Psoas muscle (tissue), 8 donors: ENCODE results near the gene DEPDC1B. TPM values are rescaled to one million over a fixed set of nuclear protein-coding genes. Genes with fewer than 3 reads are reported as not detected.

Experiments used
- ATAC-seq, 4 donors: fragments of 200-7000 bp; cut with Tn5 transposase; one replicate each; pipeline ENCODE4 v1.9.1; 2020; ENCODE audit warnings: moderate library complexity in 3 of 4, mild to moderate bottlenecking in 2 of 4
- DNase-seq, 2 donors: peaks; one replicate each; pipeline ENCODE4 v3.0.0-alpha.2; 2020
- H3K27ac ChIP-seq: fragments of 200-600 bp; one replicate; pipeline ENCODE4 v1.8.0; 2022
- H3K27me3 ChIP-seq, 3 donors: fragments of 200-600 bp in 1 of 3; one replicate each; pipeline versions ENCODE4 v1.6.1 to v1.8.0; 2013 to 2022; ENCODE audit warnings: low read length in 2 of 3, mild to moderate bottlenecking in 2 of 3, moderate library complexity in 1 of 3; ENCODE audit not compliant: insufficient read depth in 3 of 3
- H3K36me3 ChIP-seq, 2 donors: fragments of 200-600 bp in 1 of 2; one replicate each; pipeline versions ENCODE4 v1.6.1 to v1.8.0; 2013 to 2022; ENCODE audit warnings: low read depth in 1 of 2, mild to moderate bottlenecking in 1 of 2, moderate library complexity in 1 of 2; ENCODE audit not compliant: insufficient read depth in 1 of 2
- H3K4me1 ChIP-seq: fragments of 200-600 bp; one replicate; pipeline ENCODE4 v1.8.0; 2022
- H3K4me3 ChIP-seq: fragments of 200-600 bp; one replicate; pipeline ENCODE4 v1.8.0; 2022; ENCODE audit warnings: mild to moderate bottlenecking
- H3K9me3 ChIP-seq: fragments of 200-600 bp; one replicate; pipeline ENCODE4 v1.8.0; 2022
- WGBS, 3 donors: extraction: QIAGEN DNeasy Blood & Tissue Kit; methylation state at CpG; one replicate each; pipeline versions ENCODE4 v1.1.6 to v1.1.7; 2013; 5-methylcytosine and 5-hydroxymethylcytosine counted together
- intact Hi-C, 2 donors: fragments of 100-400 bp; cut with DNase I; formaldehyde crosslinking; loops; one replicate each; pipeline versions ENCODE4 v1.11.0 to v1.14.2; 2022
- polyA plus RNA-seq, 3 donors: library from polyadenylated mRNA; stranded (reverse); fragments of 200-250 nt; gene quantifications; one replicate each; pipeline ENCODE4 v1.2.3, GENCODE V29; 2013
- total RNA-seq, 4 donors: library from RNA; stranded (reverse); fragmentation: NEBNext Ultra II Directional in 2 of 4; extraction: Animal tissue kit (Norgen Biotek cat#: 25700) in 2 of 4; gene quantifications; one replicate each; pipeline versions ENCODE4 v1.2.1 to v1.2.4, GENCODE V29; 2021 to 2023
- TF ChIP-seq, protein P1 (sequence below): fragments of 200-600 bp; IDR thresholded peaks from one replicate; pipeline ENCODE4 v1.8.0; 2022; ENCODE audit warnings: antibody characterized with exemption
- donor health status: healthy with polysubstance abuse.
- donor health status: DM: no; HTN: no; CAD: no; lungs with moderate emphysema.
- donor health status: Bipolar disorder and iron deficiency.
- donor health status: healthy.
- donor health status: DM: yes; HTN: yes; CAD: no.
- donor health status: DM: no; HTN: no; CAD: no.
- donor health status: DM: no; HTN: no; CAD: no.
- donor health status: DM: yes; HTN: yes; CAD: no.

The DEPDC1B gene
- total and polyA plus RNA-seq, 7 donors = 0.05 to 0.15 (median 0.06) TPM; not detected in 4

DNA sequence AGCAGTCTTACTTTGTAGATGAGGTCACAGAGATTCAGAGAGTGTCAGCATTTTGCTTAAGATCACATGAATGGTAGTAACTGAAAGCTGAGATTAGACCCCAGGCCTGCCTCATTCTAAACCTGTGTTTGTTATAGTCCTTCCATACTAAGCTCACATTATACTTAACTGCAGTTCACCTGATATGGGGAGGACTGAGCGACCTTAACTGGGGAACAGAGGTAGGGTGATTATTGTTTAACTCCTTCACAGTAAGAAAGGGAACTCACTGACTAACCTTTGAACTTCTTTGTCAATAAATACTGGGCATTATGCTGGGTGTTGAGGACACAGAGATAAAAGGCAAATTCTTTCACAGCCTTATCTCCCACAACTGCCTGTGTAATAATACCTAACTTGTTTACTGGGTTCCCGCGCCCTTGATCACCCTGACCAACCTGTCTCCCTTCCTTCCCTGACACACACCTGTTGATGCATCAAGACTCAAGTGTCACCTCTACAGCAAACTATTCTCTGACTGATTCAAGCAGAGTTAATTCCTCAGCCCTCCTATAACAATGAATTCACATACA is 27.2 kb downstream of the DEPDC1B start:
- TF ChIP-seq, protein P1, sequence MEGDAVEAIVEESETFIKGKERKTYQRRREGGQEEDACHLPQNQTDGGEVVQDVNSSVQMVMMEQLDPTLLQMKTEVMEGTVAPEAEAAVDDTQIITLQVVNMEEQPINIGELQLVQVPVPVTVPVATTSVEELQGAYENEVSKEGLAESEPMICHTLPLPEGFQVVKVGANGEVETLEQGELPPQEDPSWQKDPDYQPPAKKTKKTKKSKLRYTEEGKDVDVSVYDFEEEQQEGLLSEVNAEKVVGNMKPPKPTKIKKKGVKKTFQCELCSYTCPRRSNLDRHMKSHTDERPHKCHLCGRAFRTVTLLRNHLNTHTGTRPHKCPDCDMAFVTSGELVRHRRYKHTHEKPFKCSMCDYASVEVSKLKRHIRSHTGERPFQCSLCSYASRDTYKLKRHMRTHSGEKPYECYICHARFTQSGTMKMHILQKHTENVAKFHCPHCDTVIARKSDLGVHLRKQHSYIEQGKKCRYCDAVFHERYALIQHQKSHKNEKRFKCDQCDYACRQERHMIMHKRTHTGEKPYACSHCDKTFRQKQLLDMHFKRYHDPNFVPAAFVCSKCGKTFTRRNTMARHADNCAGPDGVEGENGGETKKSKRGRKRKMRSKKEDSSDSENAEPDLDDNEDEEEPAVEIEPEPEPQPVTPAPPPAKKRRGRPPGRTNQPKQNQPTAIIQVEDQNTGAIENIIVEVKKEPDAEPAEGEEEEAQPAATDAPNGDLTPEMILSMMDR = no peak
- 89 to 95% (median 90%) methylated on average over 3 of the region's 3 CpGs for WGBS, 3 donors
- no peak overlapping the region for H3K4me3 ChIP-seq
- ATAC-seq (no peak), DNase-seq (no peak)
- intact Hi-C loops = loop anchor here in 1 of 2 donors (10.0 kb wide), 1 partner anchor 1262 kb away; no protein-coding TSS in a partner anchor
- no peaks in the 10 kb centered on the region for H3K36me3 ChIP-seq
- H3K27ac ChIP-seq = no peak overlapping the region
- no peaks in the 10 kb centered on the region for H3K9me3 ChIP-seq
- no peaks in the 10 kb centered on the region for H3K4me1 ChIP-seq
- H3K27me3 ChIP-seq = no peaks in the 10 kb centered on the region

DNA sequence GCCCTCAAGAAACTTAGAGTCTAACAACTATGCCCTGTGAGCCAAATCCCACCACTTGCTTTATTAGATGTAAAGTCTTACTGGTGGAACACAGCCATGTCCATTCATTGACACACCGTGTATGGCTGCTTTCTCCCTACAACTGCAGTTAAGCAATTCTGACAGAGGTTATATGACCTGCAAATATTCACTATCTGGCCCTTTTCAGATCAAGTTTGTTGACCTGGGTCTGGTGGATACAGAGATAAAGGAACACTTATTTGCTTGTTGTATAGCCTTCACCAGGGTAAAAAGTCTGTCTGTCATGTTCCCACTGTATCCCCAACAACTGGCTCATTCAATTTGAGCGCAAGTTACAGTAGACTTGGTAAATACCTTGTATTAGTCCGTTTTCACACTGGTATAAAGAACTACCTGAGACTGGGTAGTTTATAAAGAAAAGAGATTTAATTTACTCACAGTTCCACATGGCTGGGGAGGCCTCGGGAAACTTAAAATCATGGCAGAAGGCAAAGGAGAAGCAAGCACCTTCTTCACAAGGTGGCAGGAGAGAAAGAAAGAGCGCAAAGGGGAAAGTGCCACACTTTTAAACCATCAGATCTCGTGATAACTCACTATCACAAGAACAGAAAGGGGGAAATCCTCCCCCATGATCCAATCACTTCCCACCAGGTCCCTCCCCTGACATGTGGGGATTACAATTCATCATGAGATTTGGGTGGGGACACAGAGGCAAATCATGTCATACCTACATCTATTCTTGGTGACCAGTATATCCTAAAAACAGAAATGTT is 27.9 kb downstream of the DEPDC1B start:
- intact Hi-C loops = loop anchor here in 1 of 2 donors (2.0 to 10.0 kb wide), 2 partner anchors 861 to 1263 kb away; no protein-coding TSS in a partner anchor

DNA sequence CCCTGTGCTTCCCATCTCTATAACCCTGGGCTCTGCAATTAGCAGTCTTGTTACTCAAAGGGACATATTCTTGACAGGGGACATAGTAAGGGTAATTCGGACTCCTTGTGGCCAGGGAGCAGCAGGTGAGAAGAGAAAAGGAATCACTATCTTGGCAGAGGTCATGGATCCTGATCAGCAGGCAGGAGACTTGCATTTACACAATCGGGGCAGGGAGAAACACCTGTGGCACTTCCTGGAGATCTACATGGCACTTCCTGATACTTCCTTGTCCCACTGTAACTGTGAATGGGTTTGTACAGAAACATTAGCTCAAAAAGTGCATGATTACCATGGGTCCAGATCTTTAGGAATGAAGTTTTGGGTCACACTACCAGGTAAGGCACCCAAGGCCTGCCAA is 29.2 kb downstream of the DEPDC1B start:
- H3K27me3 ChIP-seq = no peaks in the 10 kb centered on the region
- H3K27ac ChIP-seq = no peak overlapping the region
- TF ChIP-seq, protein P1 = no peak
- 80 to 91% (median 90%) methylated on average over 2 of the region's 2 CpGs for WGBS, 3 donors
- DNase-seq (no peak), ATAC-seq (no peak)
- no peaks in the 10 kb centered on the region for H3K9me3 ChIP-seq
- no peaks in the 10 kb centered on the region for H3K4me1 ChIP-seq
- H3K36me3 ChIP-seq = no peaks in the 10 kb centered on the region
- no peak overlapping the region for H3K4me3 ChIP-seq
- intact Hi-C loops = loop anchor here in 1 of 2 donors (2.0 to 10.0 kb wide), 2 partner anchors 860 to 1264 kb away; no protein-coding TSS in a partner anchor

More for the DNA sequence above, 27.9 kb downstream of the DEPDC1B start:
- Histone ChIP-seq H3K4me1 (no peaks in the 10 kb centered on the region), H3K36me3 (no peaks in the 10 kb centered on the region), H3K27ac (no peak overlapping the region), H3K27me3 (no peaks in the 10 kb centered on the region), H3K9me3 (no peaks in the 10 kb centered on the region), H3K4me3 (no peak overlapping the region)
- DNase-seq = no peak
- 91 to 94% (median 92%) methylated on average over 6 of the region's 6 CpGs for WGBS, 3 donors
- TF ChIP-seq, protein P1 = no peak
- no peak for ATAC-seq

DNA sequence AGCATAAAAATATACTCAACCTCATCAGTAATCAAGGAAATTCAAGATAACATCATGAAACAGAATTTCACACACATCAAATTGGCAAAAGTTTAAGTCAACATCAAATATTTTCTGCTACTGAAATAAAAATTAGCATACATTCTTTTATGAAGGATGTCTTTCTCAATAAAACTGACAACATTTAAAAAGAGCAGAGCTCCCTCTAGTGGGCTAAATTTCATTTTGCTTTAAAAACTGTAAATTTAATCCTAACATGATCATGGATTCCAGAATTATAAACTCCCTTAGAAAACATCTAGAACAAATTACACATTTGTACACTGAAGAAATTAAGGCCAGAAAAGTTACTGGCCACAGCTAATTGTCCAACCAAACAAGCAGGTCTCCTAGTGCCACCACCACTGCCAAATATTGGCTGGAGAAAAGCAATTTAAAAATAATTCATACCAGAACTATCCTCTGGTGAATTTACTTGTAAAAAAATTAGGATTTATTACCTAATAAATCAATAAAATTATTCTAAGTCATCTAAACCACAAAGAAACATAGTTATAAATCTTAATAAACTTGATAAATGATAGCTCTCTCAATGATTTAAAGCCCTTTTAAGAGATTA is 31.2 kb downstream of the DEPDC1B start:
- ATAC-seq = no peak
- Histone ChIP-seq H3K4me3 (no peak overlapping the region), H3K27me3 (no peaks in the 10 kb centered on the region), H3K36me3 (no peaks in the 10 kb centered on the region), H3K9me3 (no peaks in the 10 kb centered on the region), H3K4me1 (no peaks in the 10 kb centered on the region), H3K27ac (no peak overlapping the region)
- TF ChIP-seq, protein P1 = peak; percentile 54
- intact Hi-C loops = loop anchor here in 1 of 2 donors (5.0 kb wide), 1 partner anchor 856 kb away; no protein-coding TSS in a partner anchor
- DNase-seq = no peak
